Measurements from ENCODE around the gene E2F4. TPM values are rescaled to one million over a fixed set of nuclear protein-coding genes. Genes with fewer than 3 reads are reported as not detected.
A peak's percentile ranks its signal among the peaks of the same experiment; 100 is the strongest.

Gene E2F4
- total and polyA plus RNA-seq, 2 of the 13 experiments (the other 11 are each of a cell fraction or from before 2014, with no cell fraction given), result 84.8 to 91.2 TPM

DNA sequence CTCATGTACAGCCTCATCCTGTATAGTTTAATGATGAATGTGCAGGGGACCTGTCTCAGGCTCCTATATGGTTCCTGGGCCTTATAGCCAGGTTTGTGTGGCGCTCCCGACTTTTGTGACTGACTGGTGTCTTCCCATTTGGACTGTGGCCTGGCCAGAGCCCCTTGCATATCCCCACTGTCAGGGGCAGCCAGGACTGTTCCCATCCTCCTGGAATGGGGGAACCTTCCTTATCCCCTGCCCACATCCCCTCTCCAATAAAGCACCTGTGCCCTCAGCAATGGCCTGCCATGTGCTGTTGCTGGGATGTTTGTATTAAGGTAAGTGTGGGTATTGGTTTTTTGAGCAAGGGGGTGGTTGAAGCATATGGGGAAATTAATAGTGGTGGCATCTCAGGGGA lies 43.7 kb upstream of the E2F4 start:
- WGBS (ENCODE audit: low lambda C conversion rate), result 92% methylated on average over 2 of the region's 2 CpGs
- TSS peak; percentile 54 for BruUV-seq (replicated peaks)
- intact Hi-C loops (cut with micrococcal nuclease; ENCODE audit: unreplicated experiment) (no loop called here), in situ Hi-C loops (cut with HindIII; ENCODE audit: extremely low pct_ligation_motif_present, low pct_unique_long_range_greater_than_20kb) (no loop called here)
- DNase-seq (ENCODE audit: low spot score) (no peak), FAIRE-seq (no peak), ATAC-seq (no peak)
- POLR2A ChIA-PET, result interaction anchor here (1.7 to 4.1 kb wide), 2 partner anchors 12 to 36 kb away, joined by 13 to 19 read pairs; partner anchors contain the start of genes FBXL8 and TRADD
- Histone ChIP-seq H3K27me3 (ENCODE audit: control insufficient read depth in 1 of 2, insufficient read depth in 2 of 2, low read length in 2 of 2) (no peaks in the 10 kb centered on the region; a peak in 1 of 5 replicates), H3K27ac (ENCODE audit: extremely low read length, insufficient read depth, low read length) (no peak overlapping the region), H2AFZ (ENCODE audit: low read length) (no peak overlapping the region), H3K4me3 (replicated peaks in 1 of 3; ENCODE audit: insufficient read depth in 1 of 3, low read depth in 2 of 3, low read length in 3 of 3) (no peak overlapping the region), H3K4me2 (ENCODE audit: low read depth, low read length) (no peak overlapping the region), H3K4me1 (ENCODE audit: insufficient read depth, low read length) (peaks cover 18% of the 10 kb centered on the region), H3K36me3 (replicated peaks in 1 of 2; ENCODE audit: control insufficient read depth in 1 of 2, insufficient read depth in 2 of 2, low read length in 2 of 2) (peaks cover 40 to 58% of the 10 kb centered on the region in 2 experiments), H3K79me2 (ENCODE audit: insufficient read depth, low read length) (no peaks in the 10 kb centered on the region), H4K20me1 (ENCODE audit: insufficient read depth, low read length) (peaks cover 9% of the 10 kb centered on the region; the same call in 1 of the 2 replicates), H3K9me3 (ENCODE audit: low read length) (no peaks in the 10 kb centered on the region), H3K9ac (ENCODE audit: insufficient read depth, low read depth, low read length) (no peak overlapping the region)
- CTCF ChIA-PET (ENCODE audit: low intra/inter-chr PET ratio, low total read pairs), result no interaction called here
- TF ChIP-seq ZNF382 (CRISPR knock-in tag; IDR thresholded peaks at IDR 0.05; ENCODE audit: borderline replicate concordance), result no peak
- no peak for TF ChIP-seq ISX (CRISPR knock-in tag; conservative IDR thresholded peaks at IDR 0.05)
- no peak for TF ChIP-seq ZNF841 (CRISPR knock-in tag; IDR thresholded peaks at IDR 0.05; ENCODE audit: borderline replicate concordance)
- TF ChIP-seq POLR2G (IDR thresholded peaks at IDR 0.05; ENCODE audit: low read depth, low read length), result no peak
- no peak for TF ChIP-seq TBL1XR1 (IDR thresholded peaks at IDR 0.05; ENCODE audit: borderline replicate concordance, low read length, partially characterized antibody)
- no peak for TF ChIP-seq SMYD3 (CRISPR knock-in tag; IDR thresholded peaks at IDR 0.05)
- TF ChIP-seq, protein P1, sequence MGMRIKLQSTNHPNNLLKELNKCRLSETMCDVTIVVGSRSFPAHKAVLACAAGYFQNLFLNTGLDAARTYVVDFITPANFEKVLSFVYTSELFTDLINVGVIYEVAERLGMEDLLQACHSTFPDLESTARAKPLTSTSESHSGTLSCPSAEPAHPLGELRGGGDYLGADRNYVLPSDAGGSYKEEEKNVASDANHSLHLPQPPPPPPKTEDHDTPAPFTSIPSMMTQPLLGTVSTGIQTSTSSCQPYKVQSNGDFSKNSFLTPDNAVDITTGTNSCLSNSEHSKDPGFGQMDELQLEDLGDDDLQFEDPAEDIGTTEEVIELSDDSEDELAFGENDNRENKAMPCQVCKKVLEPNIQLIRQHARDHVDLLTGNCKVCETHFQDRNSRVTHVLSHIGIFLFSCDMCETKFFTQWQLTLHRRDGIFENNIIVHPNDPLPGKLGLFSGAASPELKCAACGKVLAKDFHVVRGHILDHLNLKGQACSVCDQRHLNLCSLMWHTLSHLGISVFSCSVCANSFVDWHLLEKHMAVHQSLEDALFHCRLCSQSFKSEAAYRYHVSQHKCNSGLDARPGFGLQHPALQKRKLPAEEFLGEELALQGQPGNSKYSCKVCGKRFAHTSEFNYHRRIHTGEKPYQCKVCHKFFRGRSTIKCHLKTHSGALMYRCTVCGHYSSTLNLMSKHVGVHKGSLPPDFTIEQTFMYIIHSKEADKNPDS (CRISPR knock-in tag; IDR thresholded peaks at IDR 0.05), result no peak
- TF ChIP-seq, protein P2, sequence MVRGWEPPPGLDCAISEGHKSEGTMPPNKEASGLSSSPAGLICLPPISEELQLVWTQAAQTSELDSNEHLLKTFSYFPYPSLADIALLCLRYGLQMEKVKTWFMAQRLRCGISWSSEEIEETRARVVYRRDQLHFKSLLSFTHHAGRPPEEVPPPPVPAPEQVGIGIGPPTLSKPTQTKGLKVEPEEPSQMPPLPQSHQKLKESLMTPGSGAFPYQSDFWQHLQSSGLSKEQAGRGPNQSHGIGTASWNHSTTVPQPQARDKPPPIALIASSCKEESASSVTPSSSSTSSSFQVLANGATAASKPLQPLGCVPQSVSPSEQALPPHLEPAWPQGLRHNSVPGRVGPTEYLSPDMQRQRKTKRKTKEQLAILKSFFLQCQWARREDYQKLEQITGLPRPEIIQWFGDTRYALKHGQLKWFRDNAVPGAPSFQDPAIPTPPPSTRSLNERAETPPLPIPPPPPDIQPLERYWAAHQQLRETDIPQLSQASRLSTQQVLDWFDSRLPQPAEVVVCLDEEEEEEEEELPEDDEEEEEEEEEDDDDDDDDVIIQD (CRISPR knock-in tag; IDR thresholded peaks at IDR 0.05; ENCODE audit: low read depth), result no peak
- no peak for TF ChIP-seq TP53 (CRISPR knock-in tag; conservative IDR thresholded peaks at IDR 0.05)
- no peak for TF ChIP-seq ATM (IDR thresholded peaks at IDR 0.05; ENCODE audit: borderline replicate concordance)
- TF ChIP-seq SCMH1 (CRISPR knock-in tag; IDR thresholded peaks at IDR 0.05; ENCODE audit: borderline replicate concordance), result no peak
- TF ChIP-seq HNF4A (CRISPR knock-in tag; IDR thresholded peaks at IDR 0.05), result no peak
- TF ChIP-seq ZNF564 (CRISPR knock-in tag; IDR thresholded peaks at IDR 0.05), result no peak
- no peak for TF ChIP-seq PPARG (CRISPR knock-in tag; conservative IDR thresholded peaks at IDR 0.05)
- TF ChIP-seq, protein P3, sequence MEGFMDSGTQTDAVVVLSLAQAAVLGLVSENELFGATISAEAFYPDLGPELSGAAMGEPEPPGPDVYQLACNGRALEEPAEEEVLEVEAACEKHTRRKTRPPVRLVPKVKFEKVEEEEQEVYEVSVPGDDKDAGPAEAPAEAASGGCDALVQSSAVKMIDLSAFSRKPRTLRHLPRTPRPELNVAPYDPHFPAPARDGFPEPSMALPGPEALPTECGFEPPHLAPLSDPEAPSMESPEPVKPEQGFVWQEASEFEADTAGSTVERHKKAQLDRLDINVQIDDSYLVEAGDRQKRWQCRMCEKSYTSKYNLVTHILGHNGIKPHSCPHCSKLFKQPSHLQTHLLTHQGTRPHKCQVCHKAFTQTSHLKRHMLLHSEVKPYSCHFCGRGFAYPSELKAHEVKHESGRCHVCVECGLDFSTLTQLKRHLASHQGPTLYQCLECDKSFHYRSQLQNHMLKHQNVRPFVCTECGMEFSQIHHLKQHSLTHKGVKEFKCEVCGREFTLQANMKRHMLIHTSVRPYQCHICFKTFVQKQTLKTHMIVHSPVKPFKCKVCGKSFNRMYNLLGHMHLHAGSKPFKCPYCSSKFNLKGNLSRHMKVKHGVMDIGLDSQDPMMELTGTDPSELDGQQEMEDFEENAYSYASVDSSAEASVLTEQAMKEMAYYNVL (CRISPR knock-in tag; IDR thresholded peaks at IDR 0.05; ENCODE audit: borderline replicate concordance), result no peak
- no peak for TF ChIP-seq AKAP8 (CRISPR knock-in tag; IDR thresholded peaks at IDR 0.05)
- TF ChIP-seq, protein P4, sequence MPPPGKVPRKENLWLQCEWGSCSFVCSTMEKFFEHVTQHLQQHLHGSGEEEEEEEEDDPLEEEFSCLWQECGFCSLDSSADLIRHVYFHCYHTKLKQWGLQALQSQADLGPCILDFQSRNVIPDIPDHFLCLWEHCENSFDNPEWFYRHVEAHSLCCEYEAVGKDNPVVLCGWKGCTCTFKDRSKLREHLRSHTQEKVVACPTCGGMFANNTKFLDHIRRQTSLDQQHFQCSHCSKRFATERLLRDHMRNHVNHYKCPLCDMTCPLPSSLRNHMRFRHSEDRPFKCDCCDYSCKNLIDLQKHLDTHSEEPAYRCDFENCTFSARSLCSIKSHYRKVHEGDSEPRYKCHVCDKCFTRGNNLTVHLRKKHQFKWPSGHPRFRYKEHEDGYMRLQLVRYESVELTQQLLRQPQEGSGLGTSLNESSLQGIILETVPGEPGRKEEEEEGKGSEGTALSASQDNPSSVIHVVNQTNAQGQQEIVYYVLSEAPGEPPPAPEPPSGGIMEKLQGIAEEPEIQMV (CRISPR knock-in tag; IDR thresholded peaks at IDR 0.05; ENCODE audit: low read depth), result no peak
